Sigmoid colon (tissue), 7 donors: ENCODE data around the gene FAM81A. TPM values are rescaled to one million over a fixed set of nuclear protein-coding genes. Genes with fewer than 3 reads are reported as not detected.

Experiments
- DNase-seq: peaks from one replicate; pipeline ENCODE4 v3.0.0-alpha.2; 2019
- H3K27ac ChIP-seq, 4 donors: fragments of 200-600 bp; sonication (generic); one replicate each; pipeline ENCODE4 v1.5.1; 2016 to 2019; ENCODE audit warnings: mild to moderate bottlenecking in 1 of 4
- H3K27me3 ChIP-seq, 3 donors: fragments of 200-600 bp; sonication (generic); one replicate each; pipeline ENCODE4 v1.5.1; 2019; ENCODE audit warnings: mild to moderate bottlenecking in 1 of 3
- H3K36me3 ChIP-seq, 4 donors: fragments of 200-600 bp; sonication (generic); one replicate each; pipeline ENCODE4 v1.5.1; 2016 to 2019
- H3K4me1 ChIP-seq, 4 donors: fragments of 200-600 bp; sonication (generic); one replicate each; pipeline ENCODE4 v1.5.1; 2017 to 2019
- H3K4me3 ChIP-seq, 4 donors: fragments of 200-600 bp; sonication (generic); one replicate each; pipeline ENCODE4 v1.5.1; 2017 to 2019; ENCODE audit warnings: mild to moderate bottlenecking in 2 of 4, moderate library complexity in 1 of 4
- H3K9me3 ChIP-seq, 4 donors: fragments of 200-600 bp in 3 of 4; sonication (generic) in 3 of 4; one replicate each; pipeline versions ENCODE4 v1.5.1 to v1.6.1; 2013 to 2019
- EP300 ChIP-seq, 4 donors: sonication (generic); formaldehyde crosslinking; IDR thresholded peaks; one replicate each; pipeline ENCODE4 v1.6.1; 2017; ENCODE audit warnings: antibody characterized with exemption in 4 of 4
- POLR2A ChIP-seq, 2 donors: fragments of 450-650 bp; IDR thresholded peaks; one replicate each; pipeline ENCODE4 v1.6.1; 2016; ENCODE audit warnings: antibody characterized with exemption in 2 of 2, mild to moderate bottlenecking in 2 of 2, moderate library complexity in 2 of 2
- POLR2AphosphoS5 ChIP-seq, 4 donors: sonication (generic); formaldehyde crosslinking; IDR thresholded peaks; one replicate each; pipeline ENCODE4 v1.6.1; 2017; ENCODE audit warnings: antibody characterized with exemption in 4 of 4
- WGBS, 2 donors: extraction: QIAGEN DNeasy Blood & Tissue Kit; methylation state at CpG; one replicate each; pipeline ENCODE4 v1.1.7; 2013; 5-methylcytosine and 5-hydroxymethylcytosine counted together
- intact Hi-C: fragments of 100-400 bp; cut with DNase I; formaldehyde crosslinking; loops from one replicate; pipeline ENCODE4 v1.15.1; 2023
- polyA plus RNA-seq, 3 donors: library from polyadenylated mRNA; stranded (reverse); fragments of 200-250 nt; gene quantifications; one replicate each; pipeline ENCODE4 v1.2.3, GENCODE V29; 2013
- total RNA-seq, 4 donors: library from RNA; depleted of rRNA; stranded (reverse); fragments of >200 nt; gene quantifications; one replicate each; pipeline ENCODE4 v1.1.0, GENCODE V29; 2016
- TF ChIP-seq, protein P1 (sequence below), 4 experiments: fragments of 450-650 bp in 3 of 4; fragments of 200-600 bp in 1 of 4; IDR thresholded peaks; one replicate each; pipeline ENCODE4 v1.5.1; 2016 to 2019; ENCODE audit warnings: antibody characterized with exemption in 4 of 4, mild to moderate bottlenecking in 3 of 4, moderate library complexity in 2 of 4
- donor health status: healthy with polysubstance abuse.
- donor health status: Bipolar disorder and iron deficiency.
- donor health status: healthy.

FAM81A gene
- total and polyA plus RNA-seq, 7 donors: under 0.01 to 4.7 (median 2.5) TPM; not detected in 1

DNA sequence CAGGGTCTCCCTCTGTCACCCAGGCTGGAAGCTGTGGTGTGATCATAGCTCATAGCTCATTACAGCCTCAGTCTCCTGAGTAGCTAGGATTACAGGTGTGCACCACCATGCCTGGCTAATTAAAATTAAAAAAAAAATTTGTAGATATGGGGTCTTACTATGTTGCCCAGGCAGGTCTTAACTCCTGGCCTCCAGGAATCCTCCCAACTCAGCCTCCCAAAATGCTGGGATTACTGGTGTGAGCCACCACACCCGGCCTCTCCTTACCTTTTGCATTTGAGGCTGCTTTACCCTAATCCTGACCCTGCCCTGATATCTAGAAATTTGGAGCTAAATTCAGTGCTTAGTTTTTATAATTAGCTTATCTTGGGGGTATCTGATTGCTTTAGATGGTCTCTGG lies 90.4 kb downstream of the FAM81A start:
- TF ChIP-seq, protein P1, sequence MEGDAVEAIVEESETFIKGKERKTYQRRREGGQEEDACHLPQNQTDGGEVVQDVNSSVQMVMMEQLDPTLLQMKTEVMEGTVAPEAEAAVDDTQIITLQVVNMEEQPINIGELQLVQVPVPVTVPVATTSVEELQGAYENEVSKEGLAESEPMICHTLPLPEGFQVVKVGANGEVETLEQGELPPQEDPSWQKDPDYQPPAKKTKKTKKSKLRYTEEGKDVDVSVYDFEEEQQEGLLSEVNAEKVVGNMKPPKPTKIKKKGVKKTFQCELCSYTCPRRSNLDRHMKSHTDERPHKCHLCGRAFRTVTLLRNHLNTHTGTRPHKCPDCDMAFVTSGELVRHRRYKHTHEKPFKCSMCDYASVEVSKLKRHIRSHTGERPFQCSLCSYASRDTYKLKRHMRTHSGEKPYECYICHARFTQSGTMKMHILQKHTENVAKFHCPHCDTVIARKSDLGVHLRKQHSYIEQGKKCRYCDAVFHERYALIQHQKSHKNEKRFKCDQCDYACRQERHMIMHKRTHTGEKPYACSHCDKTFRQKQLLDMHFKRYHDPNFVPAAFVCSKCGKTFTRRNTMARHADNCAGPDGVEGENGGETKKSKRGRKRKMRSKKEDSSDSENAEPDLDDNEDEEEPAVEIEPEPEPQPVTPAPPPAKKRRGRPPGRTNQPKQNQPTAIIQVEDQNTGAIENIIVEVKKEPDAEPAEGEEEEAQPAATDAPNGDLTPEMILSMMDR (IDR thresholded peaks at IDR 0.05): no peak
- TF ChIP-seq POLR2A (IDR thresholded peaks at IDR 0.05) (no peak), POLR2AphosphoS5 (IDR thresholded peaks at IDR 0.05) (no peak), EP300 (IDR thresholded peaks at IDR 0.05) (no peak)
- intact Hi-C loops: no loop called here
- peaks cover 0 to 3% (median 0%) of the 10 kb centered on the region in 4 donors for H3K4me1 ChIP-seq
- H3K27me3 ChIP-seq: no peaks in the 10 kb centered on the region
- WGBS, 2 donors: 83 to 91% methylated on average over 1 of the region's 1 CpG
- no peaks in the 10 kb centered on the region for H3K9me3 ChIP-seq
- peak; percentile 35 for DNase-seq
- no peak overlapping the region for H3K27ac ChIP-seq
- no peaks in the 10 kb centered on the region for H3K36me3 ChIP-seq
- no peak overlapping the region for H3K4me3 ChIP-seq

GRCh38 chr15:59528961-59529402 lies 91.0 kb downstream of the FAM81A start:
- peak; percentile 90 for DNase-seq
- peaks cover 0 to 3% (median 0%) of the 10 kb centered on the region in 4 donors for H3K4me1 ChIP-seq
- H3K4me3 ChIP-seq: no peak overlapping the region
- no peaks in the 10 kb centered on the region for H3K9me3 ChIP-seq
- TF ChIP-seq POLR2A (IDR thresholded peaks at IDR 0.05) (no peak), EP300 (IDR thresholded peaks at IDR 0.05) (no peak), POLR2AphosphoS5 (IDR thresholded peaks at IDR 0.05) (no peak)
- TF ChIP-seq, protein P1 (IDR thresholded peaks at IDR 0.05): peak; percentile 43 to 77 (median 70)
- WGBS, 2 donors: 12 to 13% methylated on average over 8 of the region's 8 CpGs
- H3K27ac ChIP-seq: no peak overlapping the region
- H3K36me3 ChIP-seq: no peaks in the 10 kb centered on the region
- no peaks in the 10 kb centered on the region for H3K27me3 ChIP-seq
- intact Hi-C loops: no loop called here

DNA sequence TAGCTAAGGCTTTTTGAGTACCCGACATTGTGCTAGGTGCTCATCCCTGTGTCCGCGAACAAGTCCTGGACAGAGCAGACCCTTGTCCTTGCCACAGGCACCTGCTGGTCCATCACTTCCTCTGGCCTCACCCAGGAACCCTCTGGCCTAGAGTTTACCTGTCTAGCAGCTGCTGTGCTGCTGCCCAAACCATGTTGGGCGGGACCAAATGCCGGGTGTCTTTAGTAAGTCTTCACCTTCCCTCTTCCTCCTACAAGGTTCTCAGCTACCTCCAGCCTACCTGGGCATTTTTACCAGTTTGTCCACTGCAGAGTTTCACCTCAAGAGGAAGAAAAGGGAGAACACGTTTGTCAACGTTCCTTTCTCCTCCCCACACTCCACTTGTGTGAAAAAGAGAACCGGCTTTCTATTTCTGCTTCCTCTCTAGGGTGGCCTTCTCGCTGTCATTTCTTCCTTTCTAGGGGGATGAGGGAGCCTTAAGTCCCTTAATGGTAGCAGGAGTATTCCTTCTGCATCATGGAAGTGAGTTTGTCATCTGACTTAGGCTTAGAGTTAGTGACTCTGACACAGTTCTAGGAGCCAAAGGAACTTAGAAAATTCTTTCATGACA lies 93.2 kb downstream of the FAM81A start:
- Histone ChIP-seq H3K27ac (no peak overlapping the region), H3K4me3 (no peak overlapping the region), H3K9me3 (no peaks in the 10 kb centered on the region), H3K36me3 (no peaks in the 10 kb centered on the region), H3K27me3 (no peaks in the 10 kb centered on the region), H3K4me1 (peaks cover 0 to 3% (median 0%) of the 10 kb centered on the region in 4 donors)
- TF ChIP-seq POLR2AphosphoS5 (IDR thresholded peaks at IDR 0.05) (no peak), POLR2A (IDR thresholded peaks at IDR 0.05) (no peak), EP300 (IDR thresholded peaks at IDR 0.05) (no peak)
- TF ChIP-seq, protein P1 (IDR thresholded peaks at IDR 0.05): no peak
- intact Hi-C loops: no loop called here
- DNase-seq: peak; percentile 24
- WGBS, 2 donors: 51 to 59% methylated on average over 9 of the region's 9 CpGs

DNA sequence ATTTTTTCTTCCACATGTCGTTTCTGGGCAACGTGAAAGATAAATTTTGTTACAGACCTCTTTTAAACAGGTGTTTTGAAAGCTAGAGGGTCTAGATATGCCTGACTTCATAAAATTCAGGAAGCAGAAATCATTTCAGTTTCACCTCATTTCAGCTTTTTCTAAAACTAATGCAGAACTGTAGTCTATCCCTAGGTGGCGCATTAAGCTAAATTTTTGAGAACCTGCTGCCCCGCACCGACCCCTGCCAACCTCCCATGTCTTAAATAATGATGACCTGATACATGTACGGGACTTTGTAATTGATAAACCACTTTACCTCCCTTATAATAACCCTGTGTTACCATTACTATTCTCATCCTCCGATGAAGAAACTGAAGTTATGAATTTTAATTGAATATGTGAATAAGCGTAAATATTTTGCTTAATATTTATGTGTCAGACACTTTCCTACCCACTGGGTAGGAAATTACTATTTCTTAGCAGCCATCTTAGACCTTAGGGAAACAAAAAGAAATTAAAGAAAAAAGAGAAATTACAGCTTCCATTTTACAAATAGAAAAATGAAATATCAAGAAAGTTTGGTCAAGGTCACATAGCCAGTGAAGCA lies 94.9 kb downstream of the FAM81A start:
- Histone ChIP-seq H3K27ac (no peak overlapping the region), H3K36me3 (no peaks in the 10 kb centered on the region), H3K27me3 (no peaks in the 10 kb centered on the region), H3K9me3 (no peaks in the 10 kb centered on the region), H3K4me3 (no peak overlapping the region), H3K4me1 (peaks cover 0 to 3% (median 0%) of the 10 kb centered on the region in 4 donors)
- 16 to 17% methylated on average over 8 of the region's 8 CpGs for WGBS, 2 donors
- TF ChIP-seq, protein P1 (IDR thresholded peaks at IDR 0.05): peak in 3 of 4 experiments; percentile 37 to 58 (median 52)
- TF ChIP-seq POLR2A (IDR thresholded peaks at IDR 0.05): no peak
- no peak for TF ChIP-seq POLR2AphosphoS5 (IDR thresholded peaks at IDR 0.05)
- TF ChIP-seq EP300 (IDR thresholded peaks at IDR 0.05): no peak
- intact Hi-C loops: no loop called here
- peak; percentile 14 for DNase-seq
